Fibroblast of lung (primary cell): ENCODE results near the gene LAMC3. TPM values are rescaled to one million over a fixed set of nuclear protein-coding genes. Genes with fewer than 3 reads are reported as not detected.

Experiments
- DNase-seq, 2 donors: peaks; one replicate each; pipeline versions ENCODE4 v3.0.0 to v3.0.0-alpha.2; 2010; ENCODE audit warnings: low read depth in 2 of 2
- H2AFZ ChIP-seq: 2 replicates; pipeline ENCODE4 v1.5.1; 2012; ENCODE audit warnings: low read length, control low read depth, inconsistent platforms
- H3K27ac ChIP-seq: 2 replicates; pipeline ENCODE4 v1.5.1; 2011; ENCODE audit warnings: low read length, control low read depth; ENCODE audit not compliant: insufficient read depth
- H3K27me3 ChIP-seq: 2 replicates; pipeline ENCODE4 v1.5.1; 2011; ENCODE audit warnings: mild to moderate bottlenecking, low read length; ENCODE audit not compliant: control insufficient read depth, insufficient read depth
- H3K36me3 ChIP-seq: 2 replicates; pipeline ENCODE4 v1.5.1; 2011; ENCODE audit warnings: low read length; ENCODE audit not compliant: control insufficient read depth, insufficient read depth
- H3K4me1 ChIP-seq: 2 replicates; pipeline ENCODE4 v1.5.1; 2011; ENCODE audit warnings: low read length; ENCODE audit not compliant: control insufficient read depth, insufficient read depth; ENCODE audit errors: extremely low read depth
- H3K4me2 ChIP-seq: 2 replicates; pipeline ENCODE4 v1.5.1; 2011; ENCODE audit warnings: low read length, control low read depth; ENCODE audit not compliant: insufficient read depth; ENCODE audit errors: extremely low read depth
- H3K4me3 ChIP-seq, 4 experiments: fragments of 200-600 bp in 1 of 4; sonication (generic) in 1 of 4; replicated peaks in 1 of 4; 2 replicates each; pipeline ENCODE4 v1.5.1; 2011 to 2016; ENCODE audit warnings: low read length in 4 of 4, low read depth in 3 of 4, mild to moderate bottlenecking in 3 of 4, control low read depth in 2 of 4, inconsistent platforms in 1 of 4, mixed read lengths in 1 of 4; ENCODE audit not compliant: insufficient read depth in 1 of 4; ENCODE audit errors: control extremely low read depth in 1 of 4
- H3K79me2 ChIP-seq: 2 replicates; pipeline ENCODE4 v1.5.1; 2012; ENCODE audit warnings: mild to moderate bottlenecking, low read length, inconsistent platforms; ENCODE audit not compliant: control insufficient read depth, insufficient read depth
- H3K9ac ChIP-seq: 2 replicates; pipeline ENCODE4 v1.5.1; 2011; ENCODE audit warnings: mild to moderate bottlenecking, low read length, control low read depth; ENCODE audit not compliant: insufficient read depth
- H3K9me3 ChIP-seq: 2 replicates; pipeline ENCODE4 v1.5.1; 2012; ENCODE audit warnings: low read depth, low read length; ENCODE audit not compliant: control insufficient read depth, insufficient read depth
- H4K20me1 ChIP-seq: 2 replicates; pipeline ENCODE4 v1.5.1; 2011; ENCODE audit warnings: low read length; ENCODE audit not compliant: control insufficient read depth, insufficient read depth; ENCODE audit errors: extremely low read depth
- CTCF ChIP-seq, 2 donors: IDR thresholded peaks in 1 of 2; conservative IDR thresholded peaks in 1 of 2; 1 replicate in 1 of 2; 2 replicates in 1 of 2; pipeline ENCODE4 v1.5.1; 2011 to 2012; ENCODE audit warnings: low read length in 2 of 2, control low read depth in 1 of 2, inconsistent platforms in 1 of 2, low read depth in 1 of 2, mild to moderate bottlenecking in 1 of 2
- EZH2 ChIP-seq: IDR thresholded peaks from 2 replicates; pipeline ENCODE4 v1.5.1; 2012; ENCODE audit warnings: low read length, control low read depth, mild to moderate bottlenecking; ENCODE audit errors: missing control alignments
- polyA plus RNA-seq, 2 donors: library from polyadenylated mRNA; depleted of rRNA in 1 of 2; stranded (reverse) in 1 of 2; unstranded in 1 of 2; fragments of >200 nt; gene quantifications; 2 replicates each; pipeline ENCODE4 v1.2.1, GENCODE V29; 2011 to 2012; ENCODE audit warnings: missing spikeins in 1 of 2
- total RNA-seq: library from RNA; depleted of rRNA; stranded (reverse); fragments of >200 nt; gene quantifications from 2 replicates; pipeline ENCODE4 v1.2.1, GENCODE V29; 2014

The LAMC3 gene
- total and polyA plus RNA-seq, 2 donors (not counting 1 experiment from before 2014, with no cell fraction given), result 0.17 to 1.4 TPM

GRCh38 chr9:130970855-130971254 is 38.1 kb upstream of the LAMC3 start:
- DNase-seq, result no peak
- Histone ChIP-seq H3K9ac (no peak overlapping the region), H2AFZ (no peak overlapping the region), H3K27me3 (peaks cover 16% of the 10 kb centered on the region), H3K9me3 (no peaks in the 10 kb centered on the region), H3K4me1 (no peaks in the 10 kb centered on the region), H4K20me1 (no peaks in the 10 kb centered on the region), H3K27ac (no peak overlapping the region), H3K4me2 (no peak overlapping the region), H3K4me3 (no peak overlapping the region), H3K36me3 (no peaks in the 10 kb centered on the region), H3K79me2 (no peaks in the 10 kb centered on the region)
- TF ChIP-seq CTCF (conservative IDR thresholded peaks at IDR 0.05 in 1 of 2, IDR thresholded peaks at IDR 0.05 in 1 of 2; ENCODE audit: low read depth in 1 of 2, low read length in 2 of 2) (no peak), EZH2 (no peak)

- H3K9ac ChIP-seq, result no peak overlapping the region
- H3K4me2 ChIP-seq, result no peak overlapping the region
- H3K79me2 ChIP-seq, result no peaks in the 10 kb centered on the region
- no peak for TF ChIP-seq EZH2
- TF ChIP-seq CTCF (conservative IDR thresholded peaks at IDR 0.05 in 1 of 2, IDR thresholded peaks at IDR 0.05 in 1 of 2; ENCODE audit: low read depth in 1 of 2, low read length in 2 of 2), result no peak
- no peaks in the 10 kb centered on the region for H3K4me1 ChIP-seq
- no peaks in the 10 kb centered on the region for H4K20me1 ChIP-seq
- H3K9me3 ChIP-seq, result no peaks in the 10 kb centered on the region
- no peaks in the 10 kb centered on the region for H3K36me3 ChIP-seq
- no peak for DNase-seq
- H3K27me3 ChIP-seq, result peaks cover 19% of the 10 kb centered on the region
- no peak overlapping the region for H3K4me3 ChIP-seq
- H3K27ac ChIP-seq, result no peak overlapping the region
- no peak overlapping the region for H2AFZ ChIP-seq
These were observed 37.6 kb upstream of the LAMC3 start for GRCh38 chr9:130971294-130971849.

GRCh38 chr9:130972277-130972956 is 36.6 kb upstream of the LAMC3 start:
- no peaks in the 10 kb centered on the region for H3K4me1 ChIP-seq
- no peak overlapping the region for H3K4me2 ChIP-seq
- no peak for DNase-seq
- no peak overlapping the region for H3K4me3 ChIP-seq
- peaks cover 19% of the 10 kb centered on the region for H3K27me3 ChIP-seq
- H3K9me3 ChIP-seq, result no peaks in the 10 kb centered on the region
- H4K20me1 ChIP-seq, result no peaks in the 10 kb centered on the region
- no peaks in the 10 kb centered on the region for H3K36me3 ChIP-seq
- no peak overlapping the region for H3K27ac ChIP-seq
- no peak overlapping the region for H3K9ac ChIP-seq
- no peak overlapping the region for H2AFZ ChIP-seq
- no peaks in the 10 kb centered on the region for H3K79me2 ChIP-seq
- TF ChIP-seq CTCF (conservative IDR thresholded peaks at IDR 0.05 in 1 of 2, IDR thresholded peaks at IDR 0.05 in 1 of 2; ENCODE audit: low read depth in 1 of 2, low read length in 2 of 2), result no peak
- TF ChIP-seq EZH2, result no peak
